ENCODE data around the gene STC2.

GRCh38 chr5:173318881-173319620, 9.2 kb downstream of the STC2 start:
- no peak for TF ChIP-seq CTCF (conservative IDR thresholded peaks at IDR 0.05; ENCODE audit: low read depth, low read length)
- no peak for TF ChIP-seq RCOR1 (IDR thresholded peaks at IDR 0.05; ENCODE audit: insufficient replicate concordance, low read length)
- no peak for TF ChIP-seq SMC3 (IDR thresholded peaks at IDR 0.05; ENCODE audit: low read depth, low read length)
- TF ChIP-seq USF2 (IDR thresholded peaks at IDR 0.05; ENCODE audit: low read depth, low read length): no peak
- no peak for TF ChIP-seq CEBPB (IDR thresholded peaks at IDR 0.05; ENCODE audit: low read depth, low read length)
- TF ChIP-seq ELK1 (IDR thresholded peaks at IDR 0.05; ENCODE audit: borderline replicate concordance, low read depth, low read length): no peak
- TF ChIP-seq MAFK (IDR thresholded peaks at IDR 0.05; ENCODE audit: low read depth, low read length): no peak
- peak; percentile 40; the same call in 1 of the 2 replicates for TF ChIP-seq POLR2A (IDR thresholded peaks at IDR 0.05; ENCODE audit: low read depth, low read length)
- no peak for TF ChIP-seq FOS (IDR thresholded peaks at IDR 0.05; ENCODE audit: low read depth, low read length)
- TF ChIP-seq RAD21 (IDR thresholded peaks at IDR 0.05; ENCODE audit: low read length): no peak

Measured in IMR-90 (cell line).